ENCODE data around the gene PDE6H. TPM values are rescaled to one million over a fixed set of nuclear protein-coding genes. Genes with fewer than 3 reads are reported as not detected.

PDE6H gene
- polyA plus RNA-seq, 2 of the 4 experiments (the other 2 are of a cell fraction), result not detected

GRCh38 chr12:14931359-14931758 is 41.5 kb upstream of the PDE6H start:
- 86% methylated on average over 4 of the region's 4 CpGs for WGBS (ENCODE audit: missing lambda C conversion rate)
- DNase-seq (ENCODE audit: low read depth in 1 of 2, low spot score in 1 of 2) (no peak), ATAC-seq (no peak), FAIRE-seq (no peak)
- H3K27ac ChIP-seq, result no peak overlapping the region
- ChIA-PET CTCF (interaction anchor here (1.4 kb wide), 1 partner anchor 41 kb away, joined by 3 read pairs; no protein-coding TSS in a partner anchor), POLR2A (interaction anchor here (0.7 kb wide), 1 partner anchor 361 kb away, joined by 5 read pairs; no protein-coding TSS in a partner anchor)
- H3K4me2 ChIP-seq, result no peak overlapping the region
- TF ChIP-seq POLR2AphosphoS2 (conservative IDR thresholded peaks at IDR 0.05; ENCODE audit: low read length) (no peak), CHD2 (IDR thresholded peaks at IDR 0.05; ENCODE audit: low read length, partially characterized antibody) (no peak), PHF8 (IDR thresholded peaks at IDR 0.05; ENCODE audit: borderline replicate concordance, low read depth) (no peak), CBX8 (IDR thresholded peaks at IDR 0.05) (no peak), JUNB (IDR thresholded peaks at IDR 0.05) (no peak), MAFK (IDR thresholded peaks at IDR 0.05; ENCODE audit: partially characterized antibody) (no peak), RARB (CRISPR knock-in tag; IDR thresholded peaks at IDR 0.05) (no peak), ZNF302 (CRISPR knock-in tag; IDR thresholded peaks at IDR 0.05) (no peak), E2F6 (IDR thresholded peaks at IDR 0.05; ENCODE audit: borderline replicate concordance, low read depth) (no peak), EHMT2 (IDR thresholded peaks at IDR 0.05; ENCODE audit: low read depth) (no peak), EP300 (IDR thresholded peaks at IDR 0.05) (no peak), SREBF2 (IDR thresholded peaks at IDR 0.05) (no peak), NPAS2 (CRISPR knock-in tag; IDR thresholded peaks at IDR 0.05; ENCODE audit: borderline replicate concordance) (no peak), PBX3 (IDR thresholded peaks at IDR 0.05) (no peak), CEBPB (IDR thresholded peaks at IDR 0.05) (no peak), FOSB (CRISPR knock-in tag; IDR thresholded peaks at IDR 0.05) (no peak), BHLHE40 (IDR thresholded peaks at IDR 0.05; ENCODE audit: low read depth, low read length) (no peak), TP53 (CRISPR knock-in tag; IDR thresholded peaks at IDR 0.05) (no peak)
- H3K9me3 ChIP-seq, result no peaks in the 10 kb centered on the region
- H3K4me1 ChIP-seq, result no peaks in the 10 kb centered on the region; the same call in 2 of the 3 replicates
- no peak overlapping the region for H3K4me3 ChIP-seq

GRCh38 chr12:14931791-14932560 is 40.9 kb upstream of the PDE6H start:
- 72% methylated on average over 7 of the region's 7 CpGs for WGBS (ENCODE audit: missing lambda C conversion rate)
- ATAC-seq, result no peak
- Histone ChIP-seq H3K27ac (no peak overlapping the region), H3K4me3 (no peak overlapping the region), H3K4me1 (no peaks in the 10 kb centered on the region; the same call in 2 of the 3 replicates), H3K9me3 (no peaks in the 10 kb centered on the region), H3K4me2 (no peak overlapping the region)
- ChIA-PET POLR2A (interaction anchor here (0.7 kb wide), 1 partner anchor 361 kb away, joined by 5 read pairs; no protein-coding TSS in a partner anchor), CTCF (interaction anchor here (0.9 to 1.4 kb wide), 2 partner anchors 20 to 41 kb away, joined by 3 read pairs; no protein-coding TSS in a partner anchor)
- FAIRE-seq, result no peak
- DNase-seq (ENCODE audit: low read depth in 1 of 2, low spot score in 1 of 2), result no peak
- TF ChIP-seq MAZ (IDR thresholded peaks at IDR 0.05; ENCODE audit: borderline replicate concordance, low read depth, low read length) (no peak), NPAS2 (CRISPR knock-in tag; IDR thresholded peaks at IDR 0.05; ENCODE audit: borderline replicate concordance) (no peak), SREBF2 (IDR thresholded peaks at IDR 0.05) (no peak), TP53 (CRISPR knock-in tag; IDR thresholded peaks at IDR 0.05) (no peak), RCOR1 (IDR thresholded peaks at IDR 0.05; ENCODE audit: low read depth, low read length) (no peak), RFX5 (IDR thresholded peaks at IDR 0.05) (no peak), POLR2A (IDR thresholded peaks at IDR 0.05; ENCODE audit: low read length) (no peak), RAD21 (conservative IDR thresholded peaks at IDR 0.05 in 1 of 2, IDR thresholded peaks at IDR 0.05 in 1 of 2) (no peak), CEBPB (IDR thresholded peaks at IDR 0.05) (no peak), ZC3H11A (IDR thresholded peaks at IDR 0.05) (no peak), FOSB (CRISPR knock-in tag; IDR thresholded peaks at IDR 0.05) (no peak), HOXB13 (CRISPR knock-in tag; IDR thresholded peaks at IDR 0.05; ENCODE audit: low read depth) (no peak), ZNF302 (CRISPR knock-in tag; IDR thresholded peaks at IDR 0.05) (no peak), CBX8 (IDR thresholded peaks at IDR 0.05) (no peak), BCL3 (IDR thresholded peaks at IDR 0.05) (no peak), CBX2 (IDR thresholded peaks at IDR 0.05; ENCODE audit: borderline replicate concordance, low read depth) (no peak), ESRRA (IDR thresholded peaks at IDR 0.05; ENCODE audit: borderline replicate concordance, low read length) (no peak), FOSL2 (IDR thresholded peaks at IDR 0.05) (no peak), FOSL2 (CRISPR knock-in tag; IDR thresholded peaks at IDR 0.05) (no peak)

Measured in A549 (cell line).